Nucleus accumbens (tissue), 56 donors: ENCODE measurements around the gene PLXNA1.

ENCODE experiments used
- DNase-seq, 56 donors: peaks; one replicate each; lab custom pipeline; 2025; lab: John Stamatoyannopoulos, UW

PLXNA1 gene

DNA sequence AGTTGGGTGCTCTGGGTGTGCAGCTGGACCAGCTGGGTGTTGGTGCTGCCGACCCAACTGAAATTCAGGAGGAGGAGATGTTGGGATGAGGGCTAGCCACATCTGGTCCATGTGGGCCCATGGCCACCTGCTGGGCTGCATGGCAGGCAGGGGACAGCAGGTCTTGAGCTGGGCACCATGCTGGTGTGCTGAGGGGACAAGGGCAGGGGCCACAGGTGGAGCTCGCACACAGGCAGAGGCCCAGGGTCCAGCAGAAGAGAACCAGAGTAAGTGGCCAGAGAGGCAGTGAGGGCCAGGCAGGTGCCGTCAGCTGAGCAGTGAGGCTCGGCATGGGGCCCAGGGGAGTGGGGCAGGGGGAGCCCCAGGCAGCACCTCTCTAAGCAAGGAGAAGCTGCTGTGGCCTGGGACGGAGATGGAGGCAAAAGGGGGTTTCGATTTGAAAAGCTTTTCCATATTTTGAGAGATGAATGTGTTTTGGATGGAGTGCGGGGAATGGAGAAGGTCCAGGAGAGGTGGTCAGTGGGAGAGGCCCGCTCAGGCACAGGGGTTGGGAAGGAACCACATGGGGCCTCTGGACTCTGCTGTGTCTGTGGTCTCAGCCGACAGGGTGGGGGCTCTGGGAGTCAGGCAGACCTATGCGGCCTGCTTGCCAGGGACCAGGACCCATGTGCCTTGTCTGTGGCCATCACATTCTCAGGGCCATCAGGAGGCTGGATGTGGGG, 30.5 kb upstream of the PLXNA1 start:
- DNase-seq: no peak

- DNase-seq: no peak
Observed at GRCh38 chr3:126952983-126953660, 29.8 kb upstream of the PLXNA1 start.

GRCh38 chr3:126954141-126954842, 28.6 kb upstream of the PLXNA1 start:
- no peak for DNase-seq

DNA sequence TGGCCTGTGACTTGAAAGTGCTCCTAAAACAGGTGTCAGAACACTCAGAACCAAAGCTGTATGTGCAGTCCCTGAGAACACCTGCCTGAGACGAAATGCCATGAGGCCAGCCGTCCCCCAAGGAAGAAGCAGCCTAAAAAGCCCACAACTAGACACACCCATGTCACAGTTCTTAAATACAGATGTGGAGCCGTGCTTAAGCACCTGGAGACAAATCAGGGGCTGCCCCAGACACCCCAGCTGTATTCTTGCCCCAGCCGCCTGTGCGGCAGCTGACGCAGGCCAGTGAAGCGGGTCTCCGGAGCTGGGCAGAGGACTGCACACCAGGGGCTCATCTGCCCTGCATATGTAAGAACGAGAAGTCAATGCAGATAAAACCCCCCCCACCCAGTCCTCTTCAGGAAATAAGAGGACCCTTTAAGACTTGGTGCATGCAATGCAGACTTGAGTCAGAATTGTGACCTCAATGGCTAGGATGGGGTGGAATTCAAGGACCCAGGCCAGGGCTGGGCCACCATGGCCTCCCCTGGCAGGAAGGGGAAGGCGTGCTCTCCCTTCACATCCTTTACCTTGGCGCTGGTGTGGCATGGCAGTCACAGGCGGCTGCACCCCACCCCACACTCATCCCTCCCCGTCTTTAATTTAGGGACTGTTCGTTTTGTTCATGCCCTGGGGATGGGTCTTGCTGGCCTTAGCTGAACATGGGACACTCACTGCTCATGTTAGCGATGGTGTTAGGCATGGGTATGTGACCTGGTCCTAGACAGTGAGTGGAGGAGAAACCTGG, 27.7 kb upstream of the PLXNA1 start:
- no peak for DNase-seq

- no peak for DNase-seq
Observed at GRCh38 chr3:126956361-126956760, 26.6 kb upstream of the PLXNA1 start.

DNA sequence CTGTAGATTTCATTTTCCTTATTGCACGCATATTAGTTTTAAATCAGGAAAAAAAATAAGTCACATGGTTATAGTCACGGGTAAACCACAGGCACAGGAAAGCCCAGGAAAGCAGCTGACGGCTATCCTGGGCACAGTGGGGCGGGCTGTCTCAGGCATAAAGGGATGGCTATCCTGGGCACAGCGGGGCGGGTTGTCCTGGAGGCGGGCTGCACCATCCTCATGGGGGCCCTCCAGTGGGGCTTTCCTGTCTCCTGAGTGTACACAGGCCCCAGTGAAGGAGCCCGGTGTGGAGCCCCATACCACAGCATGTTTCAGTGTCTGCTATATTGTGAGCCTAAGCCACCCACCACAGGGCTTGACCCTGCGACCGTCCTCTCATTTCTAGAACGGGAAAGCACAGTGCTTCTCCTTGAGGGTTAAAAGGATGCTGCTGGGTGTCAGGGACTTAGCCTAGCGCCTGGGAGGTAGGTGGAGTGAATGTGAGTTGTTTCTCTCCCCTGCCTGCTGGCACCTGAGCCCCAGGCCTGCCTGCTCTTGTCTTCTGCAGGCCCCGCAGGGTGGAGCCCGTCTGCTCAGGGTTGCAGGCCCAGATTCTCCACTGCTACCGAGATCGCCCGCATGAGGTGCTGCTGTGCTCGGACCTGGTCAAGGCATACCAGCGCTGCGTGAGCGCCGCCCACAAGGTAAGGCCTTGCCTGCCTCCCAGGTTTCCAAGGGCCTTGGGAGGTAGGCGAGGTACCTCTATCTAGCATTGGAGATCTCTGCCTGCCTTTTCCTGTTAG, 25.9 kb upstream of the PLXNA1 start:
- DNase-seq: no peak

DNA sequence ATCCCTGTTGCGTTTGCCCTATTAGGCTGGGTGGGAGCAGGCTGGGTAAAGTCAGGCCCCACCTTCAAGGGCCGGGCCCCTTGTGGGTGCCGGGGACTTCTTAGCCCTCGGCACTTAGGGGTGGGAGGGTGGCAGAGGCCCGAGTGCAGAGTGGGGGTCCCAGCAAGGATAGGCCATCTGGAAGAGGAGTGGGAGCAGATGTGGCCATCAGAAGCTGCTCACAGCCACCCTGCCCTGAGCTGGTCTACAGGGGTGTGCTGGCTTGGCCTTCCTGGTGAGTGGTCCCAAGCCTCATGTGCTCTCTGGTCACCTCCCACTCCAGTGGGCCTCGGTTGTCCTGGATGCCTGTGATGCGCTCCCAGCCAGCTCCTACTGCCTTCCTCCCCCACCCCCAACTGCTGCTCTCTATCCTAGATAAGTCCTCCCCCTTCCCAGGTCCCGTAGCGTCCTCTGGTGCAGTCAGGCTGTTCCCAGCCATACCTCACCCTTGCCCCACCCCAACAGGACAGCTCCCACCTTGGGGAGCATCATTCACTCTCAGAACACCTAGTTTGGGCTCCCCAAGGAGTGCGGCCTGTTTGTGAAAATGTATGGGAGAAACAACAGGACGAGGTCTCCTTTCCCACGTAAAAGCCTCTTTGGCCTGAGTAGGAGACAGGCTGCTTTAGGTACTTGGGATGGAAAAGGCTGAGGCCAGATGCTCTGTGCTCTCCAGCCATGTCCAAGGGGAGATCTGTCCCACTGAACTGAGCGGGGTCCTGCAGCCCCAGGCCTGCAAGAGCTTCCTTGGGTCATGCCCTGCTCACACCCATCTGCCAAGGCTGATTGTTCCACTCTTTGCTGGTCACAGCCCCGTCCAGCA, 24.9 kb upstream of the PLXNA1 start:
- no peak for DNase-seq

DNA sequence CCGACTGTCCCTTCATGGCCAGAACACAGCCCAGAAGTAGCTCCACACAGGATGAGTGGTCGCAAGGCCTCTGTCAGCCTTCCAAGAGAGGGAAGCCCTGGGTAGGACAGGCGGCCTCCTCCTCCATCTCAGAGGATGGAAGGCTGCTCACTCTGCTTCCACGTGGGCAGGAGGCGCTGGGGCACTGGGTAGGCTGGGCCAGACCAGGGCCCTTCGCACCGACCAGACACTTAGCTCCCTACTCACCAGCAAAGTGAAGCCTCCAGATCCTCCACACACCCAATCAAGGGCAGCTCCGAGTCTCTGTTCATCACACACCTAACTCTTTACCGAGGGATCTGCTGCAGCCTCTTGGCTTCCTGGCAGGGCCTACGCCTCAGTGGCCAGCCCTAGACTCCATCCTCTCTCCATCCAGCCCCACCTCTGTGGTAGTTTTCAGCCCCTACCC, 24.3 kb upstream of the PLXNA1 start:
- no peak for DNase-seq

- DNase-seq: no peak
Observed at GRCh38 chr3:126959136-126959920, 23.6 kb upstream of the PLXNA1 start.

DNA sequence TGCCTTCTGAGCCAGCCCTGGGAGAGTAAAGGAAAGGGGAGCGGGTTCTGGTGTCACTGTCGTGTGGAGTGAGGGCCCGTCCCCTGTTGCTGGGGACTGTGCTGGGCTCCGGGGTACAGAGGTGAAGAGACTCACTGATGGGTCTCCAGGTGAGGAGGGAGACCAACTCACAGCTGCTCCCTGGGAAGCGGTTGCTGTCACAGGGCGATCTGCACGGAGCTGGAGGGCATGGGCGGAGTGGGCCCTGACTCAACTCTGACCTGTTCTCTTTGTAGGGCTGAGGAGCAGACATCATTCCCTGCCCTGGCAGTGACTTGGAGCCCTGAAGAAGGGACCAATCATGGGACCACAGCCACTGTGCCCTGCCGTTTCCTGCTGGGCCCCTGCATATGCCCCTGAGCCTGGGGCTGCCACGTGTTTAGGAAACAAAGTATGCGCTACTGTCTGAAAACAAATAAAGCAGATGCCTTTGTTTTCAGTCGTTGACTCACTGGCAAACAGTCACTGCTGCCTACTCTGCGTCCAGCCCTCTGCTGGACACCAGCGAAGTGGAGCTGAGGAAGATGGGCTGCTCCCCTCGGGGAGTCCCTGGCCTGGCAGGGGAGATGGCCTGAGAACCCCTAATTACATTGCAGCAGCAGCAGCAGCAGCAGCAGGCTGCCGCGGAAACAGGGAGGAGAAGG, 22.9 kb upstream of the PLXNA1 start:
- DNase-seq: peak in 26 of 56 donors; percentile 9 to 67 (median 32)

DNA sequence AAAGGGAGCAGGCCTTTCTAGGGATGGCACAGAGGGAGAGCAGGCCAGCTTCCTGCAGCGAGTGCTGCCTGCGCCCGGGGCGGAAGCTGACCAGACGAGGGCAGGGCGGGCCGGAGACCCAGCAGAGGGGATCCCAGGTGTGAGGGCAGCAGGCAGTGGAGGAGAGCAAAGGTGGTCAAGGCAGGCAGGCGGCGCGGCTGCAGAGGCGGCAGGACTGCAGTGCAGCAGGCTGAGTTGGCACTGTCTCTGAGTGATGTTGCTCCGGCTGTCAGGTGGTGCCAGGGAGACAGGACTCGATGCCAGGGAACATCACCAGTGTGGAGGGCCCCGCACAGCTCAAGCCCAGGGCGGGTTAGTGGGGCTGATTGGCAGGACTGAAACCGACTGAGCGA, 22.3 kb upstream of the PLXNA1 start:
- peak in 8 of 56 donors; percentile 23 to 67 (median 36) for DNase-seq

DNA sequence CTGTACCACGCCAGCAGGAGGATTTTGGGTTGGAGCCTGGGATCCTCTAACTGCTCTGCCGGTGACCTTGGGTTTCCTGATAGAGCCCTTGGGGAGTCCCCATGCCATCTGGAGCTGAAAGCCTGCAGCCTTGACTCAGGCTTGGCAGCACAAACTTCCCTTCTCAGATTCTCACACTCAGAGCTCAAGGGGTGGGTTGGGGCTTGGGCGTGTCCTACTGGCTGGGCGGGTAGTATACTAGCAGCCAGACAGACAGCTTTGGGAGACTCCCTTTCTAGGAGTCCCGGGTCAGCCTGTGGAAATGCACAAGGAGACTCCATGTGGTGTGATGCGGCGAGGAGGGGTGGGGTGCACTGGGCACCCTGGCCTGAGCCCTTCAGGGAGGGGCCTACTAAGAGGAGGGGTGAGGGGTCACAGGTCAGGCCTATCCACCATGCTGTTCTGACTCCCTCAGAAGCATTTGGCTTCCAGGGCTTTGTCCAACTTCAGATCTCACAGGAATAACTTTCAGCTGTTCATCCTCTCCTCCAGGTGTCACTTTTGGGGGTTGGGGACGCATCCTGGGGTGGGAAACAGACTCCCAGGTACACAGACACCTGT, 21.6 kb upstream of the PLXNA1 start:
- DNase-seq: no peak

DNA sequence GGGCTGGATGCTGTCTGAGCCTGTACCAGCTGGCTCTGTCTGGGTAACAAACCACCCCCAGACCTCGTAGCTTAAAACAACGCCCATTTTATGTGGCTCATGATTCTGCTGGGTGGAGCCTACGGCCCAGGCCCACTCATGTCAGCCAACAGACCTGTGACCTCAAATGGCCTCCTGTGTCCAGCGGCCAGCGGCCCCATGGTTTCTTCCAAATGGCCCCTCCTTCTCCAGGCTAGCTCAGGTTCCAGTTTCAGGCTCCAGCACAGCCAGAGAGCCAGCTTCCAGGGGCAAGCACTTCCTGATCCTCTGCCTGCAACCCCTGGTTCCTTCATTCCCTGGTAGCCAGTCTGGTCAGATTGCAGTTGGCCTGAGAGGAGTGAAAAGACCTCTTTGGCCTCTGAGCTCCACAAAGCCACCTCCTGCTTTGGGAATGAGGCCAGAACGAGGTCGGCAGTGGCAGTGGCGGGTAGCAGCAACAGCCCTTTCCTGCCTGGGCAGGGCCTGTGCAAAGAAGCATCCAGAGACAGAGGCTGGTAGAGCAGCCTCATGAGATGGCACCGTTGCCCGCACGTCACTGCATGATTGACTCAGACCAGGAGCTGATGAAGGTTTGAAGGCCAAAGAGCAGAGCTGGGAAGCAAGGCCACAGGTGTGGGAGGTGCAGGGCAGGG, 21.0 kb upstream of the PLXNA1 start:
- DNase-seq: no peak

DNA sequence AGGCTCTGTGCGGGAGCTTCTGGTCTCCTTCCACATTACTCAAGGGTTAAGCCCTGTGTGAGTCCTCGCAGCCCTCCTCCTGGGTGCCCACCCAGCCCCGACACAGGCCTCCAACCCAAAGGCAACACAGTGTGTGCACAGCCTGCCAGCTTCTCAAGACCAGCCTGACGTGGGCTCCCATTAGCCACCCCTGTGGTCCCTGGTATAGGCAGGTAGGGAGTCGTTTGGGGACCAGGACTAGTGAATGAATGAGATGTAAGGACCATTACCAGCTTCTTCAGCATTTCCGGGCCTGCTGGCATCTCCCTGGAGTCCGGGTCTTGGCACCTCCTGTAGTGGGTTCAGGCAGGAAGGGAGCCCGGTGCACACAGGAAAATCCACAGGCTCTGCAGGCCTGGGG, 20.2 kb upstream of the PLXNA1 start:
- no peak for DNase-seq

GRCh38 chr3:126963261-126964190, 19.4 kb upstream of the PLXNA1 start:
- DNase-seq: no peak

DNA sequence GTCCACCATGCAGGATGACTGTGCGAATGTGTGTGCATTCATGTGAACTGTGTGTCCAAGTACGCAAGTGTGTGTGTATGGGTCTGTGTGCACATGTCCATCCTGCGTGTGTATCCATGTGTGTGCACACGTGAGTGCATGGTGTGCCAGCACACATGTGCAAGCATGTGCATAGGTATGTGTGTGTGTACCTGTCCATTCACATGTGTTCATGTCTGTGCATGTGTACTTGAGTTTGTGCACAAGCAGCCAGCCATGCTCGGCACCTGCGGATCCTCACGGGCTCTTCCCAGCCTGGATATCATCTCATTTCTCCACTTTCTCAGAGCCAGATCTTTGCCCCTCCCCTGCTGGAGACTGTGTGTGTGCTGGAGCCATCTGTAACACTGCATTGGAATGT, 18.7 kb upstream of the PLXNA1 start:
- DNase-seq: no peak
